Pancreas (tissue), 10 donors: ENCODE data around the gene SYT8. TPM values are rescaled to one million over a fixed set of nuclear protein-coding genes. Genes with fewer than 3 reads are reported as not detected.

Experiments
- ATAC-seq, 4 donors: fragments of 200-7000 bp; cut with Tn5 transposase; one replicate each; pipeline versions ENCODE4 v1.8.0 to v1.9.1; 2020; ENCODE audit warnings: mild to moderate bottlenecking in 4 of 4, moderate library complexity in 4 of 4
- DNase-seq, 6 donors: peaks; one replicate each; pipeline ENCODE4 v3.0.0-alpha.2; 2020
- FAIRE-seq: peaks from 2 replicates; lab custom pipeline; 2012; peaks lifted over from hg19 to GRCh38; lab: Jason Lieb, UNC
- H3K27ac ChIP-seq, 4 donors: fragments of 200-600 bp; sonication (generic); 1 replicate in 3 of 4; 2 replicates in 1 of 4; pipeline versions ENCODE4 v1.5.0 to v1.8.0; 2020
- H3K27me3 ChIP-seq, 4 donors: fragments of 200-600 bp; one replicate each; pipeline ENCODE4 v1.8.0; 2021
- H3K36me3 ChIP-seq, 3 donors: fragments of 200-600 bp; sonication (generic) in 1 of 3; one replicate each; pipeline versions ENCODE4 v1.5.0 to v1.8.0; 2020 to 2021
- H3K4me1 ChIP-seq, 3 donors: fragments of 200-600 bp; one replicate each; pipeline ENCODE4 v1.8.0; 2021
- H3K4me3 ChIP-seq, 4 donors: fragments of 200-600 bp; sonication (generic) in 2 of 4; one replicate each; pipeline versions ENCODE4 v1.5.0 to v1.8.0; 2020 to 2021
- H3K9me3 ChIP-seq, 4 donors: fragments of 200-600 bp; one replicate each; pipeline ENCODE4 v1.8.0; 2021
- CTCF ChIP-seq, 4 donors: fragments of 200-600 bp; sonication (generic) in 3 of 4; IDR thresholded peaks; one replicate each; pipeline versions ENCODE4 v1.5.0 to v1.8.0; 2021; ENCODE audit warnings: antibody characterized with exemption in 4 of 4
- WGBS, 2 donors: extraction: QIAGEN DNeasy Blood & Tissue Kit; methylation state at CpG; one replicate each; pipeline ENCODE4 v1.1.7; 2013; 5-methylcytosine and 5-hydroxymethylcytosine counted together
- intact Hi-C, 3 donors: fragments of 100-400 bp; cut with DNase I; formaldehyde crosslinking; loops; one replicate each; pipeline versions ENCODE4 v1.11.1 to v1.14.2; 2022
- polyA plus RNA-seq, 2 donors: library from polyadenylated mRNA; stranded (reverse); fragments of 200-250 nt; gene quantifications; one replicate each; pipeline ENCODE4 v1.2.3, GENCODE V29; 2013
- total RNA-seq, 6 donors: library from RNA; stranded (reverse); fragmentation: NEBNext Ultra II Directional in 4 of 6; extraction: Animal tissue kit (Norgen Biotek cat#: 25700) in 4 of 6; gene quantifications; one replicate each; pipeline versions ENCODE4 v1.2.1 to v1.2.4, GENCODE V29; 2021 to 2023
- donor health status: healthy with polysubstance abuse.
- donor health status: DM: no; HTN: no; CAD: no; lungs with moderate emphysema.
- donor health status: DM: no; HTN: no; CAD: no.
- donor health status: control.
- donor health status: control.
- donor health status: Bipolar disorder and iron deficiency.
- donor health status: DM: yes; HTN: yes; CAD: no.
- donor health status: DM: no; HTN: no; CAD: no.
- donor health status: DM: no; HTN: no; CAD: no.
- donor health status: DM: yes; HTN: yes; CAD: no.

Gene SYT8
- total and polyA plus RNA-seq, 8 donors = 3.6 to 64.8 (median 16.9) TPM

- TF ChIP-seq CTCF (IDR thresholded peaks at IDR 0.05) = no peak
- DNase-seq (peak in 4 of 6 donors; percentile 9 to 60 (median 45)), FAIRE-seq (no peak), ATAC-seq (no peak)
- H3K27ac ChIP-seq = no peak overlapping the region
- intact Hi-C loops = no loop called here
- no peaks in the 10 kb centered on the region for H3K9me3 ChIP-seq
- WGBS, 2 donors = 89 to 94% methylated on average over 29 to 30 of the region's 30 CpGs
- no peaks in the 10 kb centered on the region for H3K27me3 ChIP-seq
- no peak overlapping the region for H3K4me3 ChIP-seq
- H3K4me1 ChIP-seq = no peaks in the 10 kb centered on the region
- no peaks in the 10 kb centered on the region for H3K36me3 ChIP-seq
These were observed 43.6 kb downstream of the SYT8 start for GRCh38 chr11:1878137-1879031.

GRCh38 chr11:1879342-1879940 is 44.7 kb downstream of the SYT8 start:
- WGBS, 2 donors = 78 to 91% methylated on average over 13 of the region's 13 CpGs
- H3K9me3 ChIP-seq = no peaks in the 10 kb centered on the region
- H3K36me3 ChIP-seq = no peaks in the 10 kb centered on the region
- no peak overlapping the region for H3K27ac ChIP-seq
- H3K4me1 ChIP-seq = no peaks in the 10 kb centered on the region
- no peak overlapping the region for H3K4me3 ChIP-seq
- intact Hi-C loops = no loop called here
- no peak for ATAC-seq
- no peak for TF ChIP-seq CTCF (IDR thresholded peaks at IDR 0.05)
- no peak for DNase-seq
- no peaks in the 10 kb centered on the region for H3K27me3 ChIP-seq
- FAIRE-seq = no peak

- peak overlapping the region in 2 of 4 donors; percentile 5 to 30 for H3K27ac ChIP-seq
- peak in 5 of 6 donors; percentile 8 to 74 (median 42) for DNase-seq
These were observed 45.3 kb downstream of the SYT8 start for GRCh38 chr11:1879941-1880720.

More at GRCh38 chr11:1879941-1880720, 45.3 kb downstream of the SYT8 start:
- WGBS, 2 donors = 85 to 92% methylated on average over 25 to 32 of the region's 32 CpGs
- Histone ChIP-seq H3K4me1 (no peaks in the 10 kb centered on the region), H3K9me3 (no peaks in the 10 kb centered on the region), H3K4me3 (no peak overlapping the region), H3K36me3 (no peaks in the 10 kb centered on the region), H3K27me3 (no peaks in the 10 kb centered on the region)
- FAIRE-seq (no peak), ATAC-seq (peak in 2 of 4 donors; percentile 9 to 21)
- intact Hi-C loops = loop anchor here in 1 of 3 donors (5.0 kb wide), 1 partner anchor 272 kb away; no protein-coding TSS in a partner anchor
- no peak for TF ChIP-seq CTCF (IDR thresholded peaks at IDR 0.05)
